Measurements from ENCODE around the gene SKIC8. TPM values are rescaled to one million over a fixed set of nuclear protein-coding genes. Genes with fewer than 3 reads are reported as not detected.
A peak's percentile ranks its signal among the peaks of the same experiment; 100 is the strongest.

Gene SKIC8
- 100 to 1,000 TPM in 3 of 4 donors, 10 to 100 TPM in 1; 90.0 to 113 (median 106) TPM for polyA plus RNA-seq (ENCODE audit: insufficient read length in 4 of 4)

- peak; percentile 78 to 87 (median 82) for DNase-seq (ENCODE audit: low read depth in 4 of 4, low spot score in 3 of 4)
These were observed at the start of gene SKIC8 for GRCh38 chr15:78299101-78299930. SKIC8 (minus strand) TSS chr15:78299609; CDS start chr15:78295686, 3,923 bp downstream.

GRCh38 chr15:78347586-78348543, 48.5 kb upstream of the SKIC8 start:
- no peak for DNase-seq (ENCODE audit: low read depth in 4 of 4, low spot score in 3 of 4)

- DNase-seq (ENCODE audit: low read depth in 4 of 4, low spot score in 3 of 4): no peak
These were observed 46.2 kb upstream of the SKIC8 start for GRCh38 chr15:78345396-78346125.

GRCh38 chr15:78343276-78344060, 44.1 kb upstream of the SKIC8 start:
- no peak for DNase-seq (ENCODE audit: low read depth in 4 of 4, low spot score in 3 of 4)

GRCh38 chr15:78342021-78342420, 42.6 kb upstream of the SKIC8 start:
- DNase-seq (ENCODE audit: low read depth in 4 of 4, low spot score in 3 of 4): no peak

- no peak for DNase-seq (ENCODE audit: low read depth in 4 of 4, low spot score in 3 of 4)
These were observed 41.9 kb upstream of the SKIC8 start for GRCh38 chr15:78341057-78341987.

- no peak for DNase-seq (ENCODE audit: low read depth in 4 of 4, low spot score in 3 of 4)
These were observed 41.0 kb upstream of the SKIC8 start, which contains the start of gene CRABP1 for GRCh38 chr15:78340231-78341056. CRABP1 (plus strand) TSS chr15:78340353; CDS start chr15:78340429, 76 bp downstream.

- no peak for DNase-seq (ENCODE audit: low read depth in 4 of 4, low spot score in 3 of 4)
These were observed 40.1 kb upstream of the SKIC8 start for GRCh38 chr15:78339559-78339958.

- no peak for DNase-seq (ENCODE audit: low read depth in 4 of 4, low spot score in 3 of 4)
These were observed 39.4 kb upstream of the SKIC8 start for GRCh38 chr15:78338781-78339180.

GRCh38 chr15:78335985-78336384, 36.6 kb upstream of the SKIC8 start:
- DNase-seq (ENCODE audit: low read depth in 4 of 4, low spot score in 3 of 4): no peak

GRCh38 chr15:78334845-78335244, 35.4 kb upstream of the SKIC8 start:
- DNase-seq (ENCODE audit: low read depth in 4 of 4, low spot score in 3 of 4): no peak

- DNase-seq (ENCODE audit: low read depth in 4 of 4, low spot score in 3 of 4): no peak
These were observed 30.2 kb upstream of the SKIC8 start for GRCh38 chr15:78329625-78330024.

GRCh38 chr15:78327466-78327865, 28.1 kb upstream of the SKIC8 start:
- DNase-seq (ENCODE audit: low read depth in 4 of 4, low spot score in 3 of 4): no peak

- no peak for DNase-seq (ENCODE audit: low read depth in 4 of 4, low spot score in 3 of 4)
These were observed 25.9 kb upstream of the SKIC8 start for GRCh38 chr15:78325092-78325843.

GRCh38 chr15:78324144-78324543, 24.7 kb upstream of the SKIC8 start:
- no peak for DNase-seq (ENCODE audit: low read depth in 4 of 4, low spot score in 3 of 4)

GRCh38 chr15:78323693-78324092, 24.3 kb upstream of the SKIC8 start:
- DNase-seq (ENCODE audit: low read depth in 4 of 4, low spot score in 3 of 4): no peak
